SK-N-SH (cell line): ENCODE data around the gene TNRC6A. TPM values are rescaled to one million over a fixed set of nuclear protein-coding genes. Genes with fewer than 3 reads are reported as not detected.

Experiments used
- CTCF ChIA-PET: fragments of 300-600, 350-600 bp; formaldehyde crosslinking; extraction: SDS; loops from one replicate; lab custom pipeline; 2021; lab: Yijun Ruan, JAX
- POLR2A ChIA-PET: fragments of 350-600 bp; sonication (Branson Sonifier 250); formaldehyde crosslinking; extraction: SDS; loops from one replicate; lab custom pipeline; 2020; ENCODE audit warnings: antibody characterized with exemption, inconsistent platforms; lab: Yijun Ruan, JAX
- DNase-seq: peaks from one replicate; pipeline ENCODE4 v3.0.0; 2012
- H2AFZ ChIP-seq: fragments of 200-600 bp; sonication (generic); 2 replicates; pipeline ENCODE4 v1.8.1; 2016; ENCODE audit warnings: antibody characterized with exemption, mild to moderate bottlenecking, low read depth
- H3F3A ChIP-seq: fragments of 200-600 bp; sonication (generic); replicated peaks from 2 replicates; pipeline ENCODE3; 2016; ENCODE audit warnings: antibody characterized with exemption, mild to moderate bottlenecking; ENCODE audit not compliant: insufficient read depth
- H3K27ac ChIP-seq, 2 experiments: fragments of 200-500 bp in 1 of 2; fragments of 200-600 bp in 1 of 2; sonication (Bioruptor generic) in 1 of 2; sonication (generic), shearing (Covaris generic) in 1 of 2; 2 replicates each; pipeline versions ENCODE4 v1.5.1 to v1.6.1; 2014 to 2016; ENCODE audit warnings: low read depth in 2 of 2, inconsistent platforms in 1 of 2, low read length in 1 of 2, mild to moderate bottlenecking in 1 of 2, mixed read lengths in 1 of 2
- H3K27me3 ChIP-seq: fragments of 200-600 bp; sonication (generic), shearing (Covaris generic); 2 replicates; pipeline ENCODE4 v1.6.1; 2016; ENCODE audit warnings: mixed run types; ENCODE audit not compliant: insufficient read depth
- H3K36me3 ChIP-seq, 2 experiments: fragments of 200-500 bp in 1 of 2; fragments of 200-600 bp in 1 of 2; sonication (Bioruptor generic) in 1 of 2; sonication (generic) in 1 of 2; replicated peaks in 1 of 2; 2 replicates each; pipeline versions ENCODE3 to v1.5.1; 2014 to 2016; ENCODE audit warnings: low read length in 1 of 2, mild to moderate bottlenecking in 1 of 2; ENCODE audit not compliant: insufficient read depth in 2 of 2, control insufficient read depth in 1 of 2
- H3K4me1 ChIP-seq, 2 experiments: fragments of 200-500 bp in 1 of 2; fragments of 200-600 bp in 1 of 2; sonication (Bioruptor generic) in 1 of 2; sonication (generic), shearing (Covaris generic) in 1 of 2; 2 replicates each; pipeline versions ENCODE4 v1.5.1 to v1.6.1; 2014 to 2016; ENCODE audit warnings: low read depth in 1 of 2, low read length in 1 of 2, mixed run types in 1 of 2; ENCODE audit not compliant: insufficient read depth in 2 of 2, control insufficient read depth in 1 of 2
- H3K4me2 ChIP-seq: fragments of 200-600 bp; sonication (generic), shearing (Covaris generic); 2 replicates; pipeline ENCODE4 v1.6.1; 2017; ENCODE audit warnings: mixed run types
- H3K4me3 ChIP-seq, 2 experiments: fragments of 200-500 bp in 1 of 2; fragments of 200-600 bp in 1 of 2; sonication (Bioruptor generic) in 1 of 2; sonication (generic), shearing (Covaris generic) in 1 of 2; 2 replicates each; pipeline versions ENCODE4 v1.5.1 to v1.8.1; 2014 to 2016; ENCODE audit warnings: low read depth in 2 of 2, inconsistent platforms in 1 of 2, low read length in 1 of 2, mild to moderate bottlenecking in 1 of 2, mixed read lengths in 1 of 2, moderate library complexity in 1 of 2
- H3K79me2 ChIP-seq: fragments of 200-600 bp; sonication (generic); 2 replicates; pipeline ENCODE4 v1.8.1; 2017; ENCODE audit warnings: mild to moderate bottlenecking; ENCODE audit not compliant: insufficient read depth
- H3K9ac ChIP-seq: fragments of 200-600 bp; sonication (generic); 2 replicates; pipeline ENCODE4 v1.6.1; 2017; ENCODE audit warnings: mixed run types
- H3K9me2 ChIP-seq: fragments of 200-600 bp; sonication (generic); 2 replicates; pipeline ENCODE4 v1.6.1; 2017; ENCODE audit warnings: mixed run types
- H3K9me3 ChIP-seq: fragments of 200-600 bp; sonication (generic); 2 replicates; pipeline ENCODE4 v1.6.1; 2017; ENCODE audit warnings: mixed run types, mild to moderate bottlenecking, moderate library complexity
- H4K20me1 ChIP-seq: fragments of 200-600 bp; sonication (generic); 2 replicates; pipeline ENCODE4 v1.6.1; 2017; ENCODE audit warnings: mild to moderate bottlenecking, mixed run types; ENCODE audit not compliant: insufficient read depth
- CHD2 ChIP-seq: fragments of 150-350 bp; IDR thresholded peaks from 2 replicates; pipeline ENCODE4 v1.6.1; 2018; ENCODE audit warnings: low read length; ENCODE audit not compliant: partially characterized antibody
- CTCF ChIP-seq: fragments of 200-600 bp; sonication (generic); IDR thresholded peaks from 2 replicates; pipeline ENCODE4 v1.6.1; 2017; ENCODE audit warnings: antibody characterized with exemption, mild to moderate bottlenecking, moderate library complexity
- ELF1 ChIP-seq: IDR thresholded peaks from 2 replicates; pipeline ENCODE4 v1.4.0; 2012
- EP300 ChIP-seq, 2 experiments: IDR thresholded peaks; 2 replicates each; pipeline versions ENCODE4 v1.4.0 to v1.6.1; 2012; ENCODE audit warnings: borderline replicate concordance in 1 of 2, low read depth in 1 of 2, low read length in 1 of 2
- FOXJ3 ChIP-seq: sonication (generic); formaldehyde crosslinking; IDR thresholded peaks from 2 replicates; pipeline ENCODE4 v1.5.1; 2020; ENCODE audit warnings: mild to moderate bottlenecking, missing genetic modification reagents
- FOXM1 ChIP-seq: IDR thresholded peaks from 2 replicates; pipeline ENCODE4 v1.4.0; 2012; ENCODE audit warnings: low read depth, mild to moderate bottlenecking
- GABPA ChIP-seq: IDR thresholded peaks from 2 replicates; pipeline ENCODE4 v1.4.0; 2012; ENCODE audit warnings: low read depth, mild to moderate bottlenecking
- GATA2 ChIP-seq: sonication (generic); formaldehyde crosslinking; IDR thresholded peaks from 2 replicates; pipeline ENCODE4 v1.5.0; 2020; ENCODE audit warnings: mild to moderate bottlenecking, missing genetic modification reagents
- IRF3 ChIP-seq: fragments of 150-350 bp; IDR thresholded peaks from 2 replicates; pipeline ENCODE4 v1.6.1; 2016; ENCODE audit warnings: mild to moderate bottlenecking, low read depth, low read length
- JUND ChIP-seq: IDR thresholded peaks from 2 replicates; pipeline ENCODE4 v1.4.0; 2012
- MAX ChIP-seq: IDR thresholded peaks from 2 replicates; pipeline ENCODE4 v1.4.0; 2012; ENCODE audit warnings: low read depth
- MEF2A ChIP-seq: IDR thresholded peaks from 2 replicates; pipeline ENCODE4 v1.4.0; 2012; ENCODE audit warnings: low read depth, borderline replicate concordance
- NFIC ChIP-seq: IDR thresholded peaks from 2 replicates; pipeline ENCODE4 v1.4.0; 2012; ENCODE audit warnings: borderline replicate concordance
- NRF1 ChIP-seq: IDR thresholded peaks from 2 replicates; pipeline ENCODE4 v1.6.1; 2012; ENCODE audit warnings: low read depth, mild to moderate bottlenecking, low read length
- PBX3 ChIP-seq: IDR thresholded peaks from 2 replicates; pipeline ENCODE4; 2012
- RAD21 ChIP-seq: IDR thresholded peaks from 2 replicates; pipeline ENCODE4 v1.6.1; 2012; ENCODE audit warnings: mild to moderate bottlenecking, low read length
- RCOR1 ChIP-seq: fragments of 150-350 bp; IDR thresholded peaks from 2 replicates; pipeline ENCODE4 v1.6.1; 2017; ENCODE audit warnings: antibody characterized with exemption, low read length
- RXRA ChIP-seq: IDR thresholded peaks from 2 replicates; pipeline ENCODE4 v1.4.0; 2012; ENCODE audit warnings: low read depth, mild to moderate bottlenecking, borderline replicate concordance
- SIN3A ChIP-seq: IDR thresholded peaks from 2 replicates; pipeline ENCODE4 v1.6.1; 2012; ENCODE audit warnings: low read depth, mild to moderate bottlenecking, low read length, moderate library complexity, borderline replicate concordance
- SMC3 ChIP-seq: IDR thresholded peaks from 2 replicates; pipeline ENCODE4 v1.6.1; 2012; ENCODE audit warnings: low read depth, low read length, improper control_type of control experiment
- TAF1 ChIP-seq: IDR thresholded peaks from 2 replicates; pipeline ENCODE4 v1.6.1; 2012; ENCODE audit warnings: low read depth, mild to moderate bottlenecking, low read length, moderate library complexity, borderline replicate concordance
- TCF12 ChIP-seq: IDR thresholded peaks from 2 replicates; pipeline ENCODE4 v1.4.0; 2012
- USF1 ChIP-seq: IDR thresholded peaks from 2 replicates; pipeline ENCODE4 v1.4.0; 2012; ENCODE audit warnings: low read depth, borderline replicate concordance
- USF2 ChIP-seq: fragments of 150-350 bp; IDR thresholded peaks from 2 replicates; pipeline ENCODE4 v1.6.1; 2017; ENCODE audit warnings: antibody characterized with exemption, low read length, low read depth, borderline replicate concordance
- YY1 ChIP-seq: IDR thresholded peaks from 2 replicates; pipeline ENCODE4 v1.4.0; 2012; ENCODE audit warnings: low read depth, mild to moderate bottlenecking
- ZBTB33 ChIP-seq: IDR thresholded peaks from 2 replicates; pipeline ENCODE4 v1.4.0; 2012; ENCODE audit warnings: low read depth, borderline replicate concordance
- WGBS: methylation state at CpG from one replicate; pipeline ENCODE4 v1.1.6; 2017; ENCODE audit warnings: low lambda C conversion rate; 5-methylcytosine and 5-hydroxymethylcytosine counted together
- polyA plus RNA-seq, 3 experiments: library from polyadenylated mRNA; depleted of rRNA; stranded (reverse); fragments of >200 nt; gene quantifications; 2 replicates each; pipeline ENCODE4 v1.2.3, GENCODE V29; 2012

TNRC6A gene
- polyA plus RNA-seq (2012; rRNA removed), result 32.5 and 40.1 TPM in 2 replicates
- 16.0 and 19.0 TPM in 2 replicates for polyA plus RNA-seq (2012; cell fraction: cytosol; rRNA removed)
- polyA plus RNA-seq (2012; cell fraction: nucleus; rRNA removed), result 127 and 149 TPM in 2 replicates

- Histone ChIP-seq H3K79me2 (peaks cover 45% of the 10 kb centered on the region), H3K4me3 (peak within 1 kb of the TSS; percentile 80 to 93)
- WGBS, result under 1% methylated on average over 49 of the region's 78 CpGs
- TF ChIP-seq RAD21 (no peak), ZBTB33 (no peak), JUND (no peak), SMC3 (no peak), FOXJ3 (CRISPR knock-in tag) (no peak), CHD2 (peak; percentile 54), NRF1 (no peak), PBX3 (no peak; the same call in 1 of the 2 replicates), FOXM1 (no peak), MAX (0 out of 2 replicates have a peak, but pooled peaks have one; percentile 47), NFIC (0 out of 2 replicates have a peak, but pooled peaks have one; percentile 5), USF2 (no peak), TCF12 (no peak), YY1 (peak; percentile 93), ELF1 (peak; percentile 56), IRF3 (no peak), USF1 (no peak), GATA2 (CRISPR knock-in tag) (no peak), EP300 (IDR thresholded peaks at IDR 0.05; ENCODE audit: borderline replicate concordance in 1 of 2, low read depth in 1 of 2, low read length in 1 of 2) (peak in 1 of 2 experiments; percentile 69; a peak in 1 of 4 replicates), GABPA (peak; percentile 94), SIN3A (peak; percentile 52; the same call in 1 of the 2 replicates), CTCF (no peak), TAF1 (peak; percentile 71), MEF2A (no peak), RXRA (no peak), RCOR1 (no peak)
Measured at GRCh38 chr16:24729243-24729950, at the start of gene TNRC6A. TNRC6A (plus strand) TSS chr16:24729651; CDS start chr16:24729842, 191 bp downstream.

More at GRCh38 chr16:24729243-24729950, at the start of gene TNRC6A:
- Histone ChIP-seq H3K36me3 (peaks cover 22 to 28% of the 10 kb centered on the region in 2 experiments), H3K4me1 (peaks cover 14 to 22% of the 10 kb centered on the region in 2 experiments), H3K9ac (peak within 1 kb of the TSS; percentile 95), H2AFZ (peak within 1 kb of the TSS; percentile 79), H3K9me3 (no peaks in the 10 kb centered on the region), H4K20me1 (peaks cover 36% of the 10 kb centered on the region), H3K9me2 (no peaks in the 10 kb centered on the region), H3K27ac (peak within 1 kb of the TSS; percentile 88 to 92), H3K27me3 (no peaks in the 10 kb centered on the region), H3F3A (peaks cover 11% of the 10 kb centered on the region), H3K4me2 (peak within 1 kb of the TSS; percentile 87)
- peak; percentile 97 for DNase-seq
- ChIA-PET POLR2A (no interaction called here), CTCF (interaction anchor here (1.2 kb wide), 1 partner anchor 41 kb away, joined by 3 read pairs; no protein-coding TSS in a partner anchor)
